Omental fat pad (tissue), 4 donors: ENCODE data around the gene NGEF. TPM values are rescaled to one million over a fixed set of nuclear protein-coding genes. Genes with fewer than 3 reads are reported as not detected.

Experiments
- ATAC-seq: fragments of 150-250 bp; one replicate; pipeline ENCODE4 v1.9.1; 2016; ENCODE audit warnings: mild to moderate bottlenecking, moderate library complexity; ENCODE audit not compliant: low FRiP score
- DNase-seq: peaks from one replicate; pipeline ENCODE4 v3.0.0-alpha.2; 2019; ENCODE audit warnings: low spot score
- CTCF ChIP-seq, 3 donors: fragments of 450-650 bp; IDR thresholded peaks; one replicate each; pipeline ENCODE4 v1.5.1; 2016 to 2017; ENCODE audit warnings: antibody characterized with exemption in 3 of 3, mild to moderate bottlenecking in 3 of 3, moderate library complexity in 2 of 3
- total RNA-seq, 4 donors: library from RNA; depleted of rRNA; stranded (reverse); fragments of >200 nt; gene quantifications; one replicate each; pipeline ENCODE4 v1.1.0, GENCODE V29; 2016

The NGEF gene
- total RNA-seq, 4 donors from 2014 or later: 1.1 to 1.9 (median 1.3) TPM; not detected in 1

- DNase-seq (no peak), ATAC-seq (no peak)
- no peak for TF ChIP-seq CTCF (IDR thresholded peaks at IDR 0.05)
Observed at GRCh38 chr2:233031556-233032500, 18.8 kb upstream of the NGEF start.

- ATAC-seq (no peak), DNase-seq (no peak)
- no peak for TF ChIP-seq CTCF (IDR thresholded peaks at IDR 0.05)
Observed at GRCh38 chr2:233029321-233029720, 16.3 kb upstream of the NGEF start.

- ATAC-seq (no peak), DNase-seq (no peak)
- no peak for TF ChIP-seq CTCF (IDR thresholded peaks at IDR 0.05)
Observed at GRCh38 chr2:233026198-233026813, 13.2 kb upstream of the NGEF start.

GRCh38 chr2:233025706-233026105 lies 12.7 kb upstream of the NGEF start:
- no peak for TF ChIP-seq CTCF (IDR thresholded peaks at IDR 0.05)
- DNase-seq (no peak), ATAC-seq (no peak)

- TF ChIP-seq CTCF (IDR thresholded peaks at IDR 0.05): no peak
- ATAC-seq: no peak
- no peak for DNase-seq
Observed at GRCh38 chr2:233023761-233024410, 10.8 kb upstream of the NGEF start.

GRCh38 chr2:233023007-233023760 lies 10.1 kb upstream of the NGEF start:
- no peak for TF ChIP-seq CTCF (IDR thresholded peaks at IDR 0.05)
- no peak for DNase-seq
- no peak for ATAC-seq
